Measurements from ENCODE around the gene GPR146.
A peak's percentile ranks its signal among the peaks of the same experiment; 100 is the strongest.
"Not testable (repeated sequence)": the region's sequence is repeated elsewhere in the genome, so short reads cannot be mapped to it uniquely, and the experiment has no call there.

GPR146 gene

GRCh38 chr7:1033546-1034145, 10.7 kb upstream of the GPR146 start:
- Histone ChIP-seq H3K36me3 (peaks cover 4% of the 10 kb centered on the region; the same call in 1 of the 2 replicates), H3K27me3 (no peaks in the 10 kb centered on the region), H3K4me1 (peaks cover 7% of the 10 kb centered on the region), H3K4me3 (ENCODE audit: low read depth, low read length) (no peak overlapping the region), H3K9me3 (no peaks in the 10 kb centered on the region; the same call in 1 of the 2 replicates)
- no peak for TF ChIP-seq CTCF (IDR thresholded peaks at IDR 0.05; ENCODE audit: low read depth, low read length)
- DNase-seq: no peak

GRCh38 chr7:1034769-1035168, 9.6 kb upstream of the GPR146 start:
- H3K4me3 ChIP-seq (ENCODE audit: low read depth, low read length); DNase-seq; H3K36me3 ChIP-seq; H3K27me3 ChIP-seq; H3K9me3 ChIP-seq; H3K4me1 ChIP-seq: not testable (repeated sequence)

DNA sequence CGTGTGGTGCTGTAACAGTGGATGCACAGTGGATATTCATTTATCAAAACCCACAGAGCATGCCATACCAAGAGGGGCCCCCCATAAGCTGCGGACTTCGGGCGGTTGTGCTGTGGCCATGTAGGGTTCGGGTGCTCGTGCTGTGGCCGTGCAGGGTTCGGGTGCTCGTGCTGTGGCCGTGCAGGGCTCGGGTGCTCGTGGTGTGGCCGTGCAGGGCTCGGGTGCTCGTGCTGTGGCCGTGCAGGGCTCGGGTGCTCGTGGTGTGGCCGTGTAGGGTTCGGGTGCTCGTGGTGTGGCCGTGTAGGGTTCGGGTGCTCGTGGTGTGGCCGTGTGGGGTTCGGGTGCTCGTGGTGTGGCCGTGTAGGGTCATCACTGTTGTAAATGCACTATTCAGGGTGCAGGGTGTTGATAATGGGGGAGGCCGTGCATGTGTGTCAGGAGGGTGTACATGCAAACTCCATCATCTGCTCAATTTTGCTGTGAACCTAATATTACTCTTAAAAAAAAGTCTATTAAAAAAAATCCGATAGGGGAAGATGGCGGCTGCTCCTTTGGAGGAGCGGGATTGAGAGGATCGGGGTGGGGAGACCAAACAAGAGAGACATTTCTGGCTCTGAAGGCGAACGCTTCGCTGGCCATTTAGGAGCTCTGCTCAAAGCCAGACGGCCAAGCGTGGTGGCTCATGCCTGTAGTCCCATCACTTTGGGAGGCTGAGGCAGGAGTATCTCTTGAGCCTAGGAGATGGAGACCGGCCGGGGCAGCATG, 8.0 kb upstream of the GPR146 start:
- H3K4me1 ChIP-seq, H3K27me3 ChIP-seq, H3K9me3 ChIP-seq: not testable (repeated sequence)

GRCh38 chr7:1040233-1040632, 4.1 kb upstream of the GPR146 start:
- H3K9me3 ChIP-seq, H3K27me3 ChIP-seq, DNase-seq, H3K36me3 ChIP-seq: not testable (repeated sequence)
- Histone ChIP-seq H3K4me3 (ENCODE audit: low read depth, low read length) (peak overlapping the region; percentile 63), H3K4me1 (peaks cover 11% of the 10 kb centered on the region)

More for the DNA sequence above, 8.0 kb upstream of the GPR146 start:
- not testable (repeated sequence) for DNase-seq; H3K4me3 ChIP-seq (ENCODE audit: low read depth, low read length); H3K36me3 ChIP-seq

DNA sequence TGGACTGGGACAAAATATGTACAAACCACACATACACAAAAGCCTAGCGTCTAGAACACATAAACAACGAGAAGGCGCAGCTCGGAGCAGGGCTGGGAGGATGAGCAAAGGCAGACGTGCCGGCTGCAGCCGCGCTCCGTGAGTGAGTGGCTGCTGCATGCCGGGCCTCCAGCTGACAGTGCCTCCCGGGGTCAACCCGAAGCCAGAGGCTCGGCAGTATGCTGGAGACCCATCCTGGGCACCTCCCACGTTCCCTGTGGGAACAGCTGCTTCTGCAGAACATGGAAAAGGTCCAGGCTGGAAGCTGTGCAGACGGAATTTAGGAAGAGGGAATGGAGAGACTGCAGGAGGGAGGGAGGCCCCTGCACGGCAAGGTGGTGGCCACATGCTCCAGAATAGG, 3.6 kb upstream of the GPR146 start:
- DNase-seq: peak; percentile 78
- peak overlapping the region; percentile 63 for H3K4me3 ChIP-seq (ENCODE audit: low read depth, low read length)
- H3K27me3 ChIP-seq: no peaks in the 10 kb centered on the region
- H3K4me1 ChIP-seq: peaks cover 11% of the 10 kb centered on the region
- TF ChIP-seq CTCF (IDR thresholded peaks at IDR 0.05; ENCODE audit: low read depth, low read length): no peak
- peaks cover 5% of the 10 kb centered on the region; the same call in 1 of the 2 replicates for H3K36me3 ChIP-seq
- H3K9me3 ChIP-seq: no peaks in the 10 kb centered on the region

GRCh38 chr7:1041551-1042491, 2.5 kb upstream of the GPR146 start:
- H3K36me3 ChIP-seq: peaks cover 4% of the 10 kb centered on the region; the same call in 1 of the 2 replicates
- no peaks in the 10 kb centered on the region for H3K9me3 ChIP-seq
- no peak for DNase-seq
- peak overlapping the region; percentile 63 for H3K4me3 ChIP-seq (ENCODE audit: low read depth, low read length)
- peaks cover 13% of the 10 kb centered on the region for H3K4me1 ChIP-seq
- no peaks in the 10 kb centered on the region for H3K27me3 ChIP-seq
- TF ChIP-seq CTCF (IDR thresholded peaks at IDR 0.05; ENCODE audit: low read depth, low read length): no peak

DNA sequence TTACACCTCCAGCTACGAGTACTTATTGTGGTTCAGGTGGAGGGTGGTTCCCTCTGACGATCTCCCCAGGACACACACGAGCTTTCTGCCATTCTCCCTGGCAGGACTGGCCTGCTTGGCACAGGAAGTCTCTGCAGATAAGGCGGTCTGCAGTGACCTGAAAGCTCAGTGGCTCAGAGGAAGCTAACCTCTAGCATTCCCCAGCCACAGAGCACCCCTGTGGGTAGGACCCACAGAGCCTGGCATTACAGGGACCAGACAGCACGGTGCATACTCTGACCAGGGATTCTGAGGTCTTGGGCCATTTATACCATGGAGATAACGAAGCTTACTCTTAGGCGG, 1.9 kb upstream of the GPR146 start:
- TF ChIP-seq CTCF (IDR thresholded peaks at IDR 0.05; ENCODE audit: low read depth, low read length): no peak
- Histone ChIP-seq H3K9me3 (no peaks in the 10 kb centered on the region), H3K36me3 (peaks cover 4% of the 10 kb centered on the region; the same call in 1 of the 2 replicates), H3K4me3 (ENCODE audit: low read depth, low read length) (no peak overlapping the region), H3K27me3 (no peaks in the 10 kb centered on the region), H3K4me1 (peaks cover 19% of the 10 kb centered on the region)
- no peak for DNase-seq

Data from BE2C (cell line).